OCI-LY7 (cell line): Measurements from ENCODE around the gene TPRKB. TPM values are rescaled to one million over a fixed set of nuclear protein-coding genes. Genes with fewer than 3 reads are reported as not detected.

Experiments used
- BruUV-seq: library from RNA; stranded (reverse); fragments of 400-500 nt; replicated peaks from 2 replicates; lab custom pipeline; 2021; lab: Mats Ljungman, UMichigan
- CTCF ChIA-PET: fragments of 300-600 bp; sonication (Branson Sonifier 250); formaldehyde crosslinking; loops from one replicate; lab custom pipeline; 2022; ENCODE audit warnings: antibody characterized with exemption; ENCODE audit not compliant: unreplicated experiment; lab: Charles Lee
- POLR2A ChIA-PET: fragments of 300-600 bp; sonication (Branson Sonifier 250); formaldehyde crosslinking; loops from one replicate; lab custom pipeline; 2022; ENCODE audit warnings: antibody characterized with exemption; lab: Charles Lee
- DNase-seq: peaks from one replicate; pipeline ENCODE4 v3.0.0-alpha.2; 2015; ENCODE audit warnings: low spot score
- H2AFZ ChIP-seq: fragments of 200-600 bp; sonication (generic), shearing (Covaris generic); 2 replicates; pipeline ENCODE4 v1.6.1; 2014; ENCODE audit warnings: mild to moderate bottlenecking, antibody characterized with exemption, low read length, moderate library complexity
- H3K27ac ChIP-seq: fragments of 200-600 bp; sonication (generic); 2 replicates; pipeline ENCODE4 v1.5.1; 2014; ENCODE audit warnings: mixed run types, low read depth, mild to moderate bottlenecking, moderate library complexity, low read length, inconsistent platforms; ENCODE audit not compliant: poor library complexity, severe bottlenecking
- H3K36me3 ChIP-seq: fragments of 200-600 bp; sonication (generic); 2 replicates; pipeline ENCODE4 v1.6.1; 2014; ENCODE audit warnings: mild to moderate bottlenecking, antibody characterized with exemption, low read length, moderate library complexity, mixed read lengths; ENCODE audit not compliant: insufficient read depth
- H3K4me1 ChIP-seq: fragments of 200-600 bp; sonication (generic); 2 replicates; pipeline ENCODE4 v1.5.1; 2014; ENCODE audit warnings: mild to moderate bottlenecking, low read length; ENCODE audit not compliant: insufficient read depth, poor library complexity, severe bottlenecking
- H3K4me2 ChIP-seq: fragments of 200-600 bp; sonication (generic); 2 replicates; pipeline ENCODE4 v1.6.1; 2014; ENCODE audit warnings: mild to moderate bottlenecking, low read length
- H3K4me3 ChIP-seq: fragments of 200-600 bp; sonication (generic); 2 replicates; pipeline ENCODE4 v1.5.1; 2014; ENCODE audit warnings: mild to moderate bottlenecking, low read depth, low read length; ENCODE audit not compliant: poor library complexity, severe bottlenecking
- H3K79me2 ChIP-seq: fragments of 200-600 bp; sonication (generic); 2 replicates; pipeline ENCODE4 v1.6.1; 2016; ENCODE audit warnings: low read depth, mild to moderate bottlenecking, low read length, moderate library complexity, mixed read lengths; ENCODE audit not compliant: insufficient read depth
- H3K9me2 ChIP-seq: fragments of 200-600 bp; sonication (generic); 2 replicates; pipeline ENCODE4 v1.6.1; 2016; ENCODE audit warnings: mild to moderate bottlenecking, low read length, mixed read lengths; ENCODE audit not compliant: insufficient read depth
- H3K9me3 ChIP-seq: fragments of 200-600 bp; sonication (generic); 2 replicates; pipeline ENCODE4 v1.6.1; 2014; ENCODE audit warnings: mild to moderate bottlenecking, mixed run types, low read length, mixed read lengths
- H4K20me1 ChIP-seq: fragments of 200-600 bp; sonication (generic); 2 replicates; pipeline ENCODE4 v1.6.1; 2014; ENCODE audit warnings: mild to moderate bottlenecking, antibody characterized with exemption, low read length, moderate library complexity, mixed read lengths; ENCODE audit not compliant: insufficient read depth
- CTCF ChIP-seq: fragments of 200-600 bp; sonication (generic); conservative IDR thresholded peaks from 2 replicates; pipeline ENCODE4 v1.5.1; 2014; ENCODE audit warnings: mild to moderate bottlenecking, antibody characterized with exemption, low read length, moderate library complexity, mixed read lengths
- EZH2phosphoT487 ChIP-seq: fragments of 200-600 bp; sonication (generic); IDR thresholded peaks from 2 replicates; pipeline ENCODE4 v1.6.1; 2018; ENCODE audit warnings: low read depth, borderline replicate concordance, mild to moderate bottlenecking, mixed run types, antibody characterized with exemption, low read length, moderate library complexity, mixed read lengths
- intact Hi-C: fragments of 100-400 bp; cut with micrococcal nuclease; formaldehyde crosslinking; loops from one replicate; pipeline ENCODE4 v1.10.0; 2022; ENCODE audit not compliant: unreplicated experiment
- total RNA-seq, 2 experiments: library from RNA; depleted of rRNA in 1 of 2; stranded (reverse); fragments of >200 nt in 1 of 2; shearing (Covaris generic) in 1 of 2; gene quantifications; 2 replicates each; pipeline ENCODE4 v1.2.3, GENCODE V29; 2014 to 2022

Gene TPRKB
- total RNA-seq, 2 experiments from 2014 or later, result 29.3 to 51.4 TPM

- ChIA-PET POLR2A (no interaction called here), CTCF (no interaction called here)
- H3K79me2 ChIP-seq, result no peaks in the 10 kb centered on the region
- intact Hi-C loops, result no loop called here
- TF ChIP-seq CTCF (no peak), EZH2phosphoT487 (no peak)
- H3K4me1 ChIP-seq, result no peaks in the 10 kb centered on the region
- H3K4me2 ChIP-seq, result no peak overlapping the region
- no peak overlapping the region for H3K27ac ChIP-seq
- no peaks in the 10 kb centered on the region for H4K20me1 ChIP-seq
- no peak for DNase-seq
- no peak overlapping the region for H3K4me3 ChIP-seq
- H3K36me3 ChIP-seq, result no peaks in the 10 kb centered on the region
- H3K9me3 ChIP-seq, result no peaks in the 10 kb centered on the region
- no peak overlapping the region for H2AFZ ChIP-seq
- no peaks in the 10 kb centered on the region for H3K9me2 ChIP-seq
- BruUV-seq, result no TSS peak
Measured at GRCh38 chr2:73708527-73708926, 28.6 kb downstream of the TPRKB start.

GRCh38 chr2:73707636-73708035 is 29.5 kb downstream of the TPRKB start:
- CTCF ChIA-PET, result no interaction called here
- H3K4me1 ChIP-seq, result no peaks in the 10 kb centered on the region
- H3K36me3 ChIP-seq, result no peaks in the 10 kb centered on the region
- H2AFZ ChIP-seq, result no peak overlapping the region
- intact Hi-C loops, result no loop called here
- H3K4me3 ChIP-seq, result no peak overlapping the region
- H3K79me2 ChIP-seq, result no peaks in the 10 kb centered on the region
- H3K27ac ChIP-seq, result no peak overlapping the region
- H3K9me3 ChIP-seq, result no peaks in the 10 kb centered on the region
- no peaks in the 10 kb centered on the region for H4K20me1 ChIP-seq
- TF ChIP-seq CTCF (no peak), EZH2phosphoT487 (no peak)
- POLR2A ChIA-PET, result no interaction called here
- H3K9me2 ChIP-seq, result no peaks in the 10 kb centered on the region
- DNase-seq, result no peak
- no TSS peak for BruUV-seq
- H3K4me2 ChIP-seq, result no peak overlapping the region

GRCh38 chr2:73707058-73707457 is 30.1 kb downstream of the TPRKB start:
- Histone ChIP-seq H4K20me1 (no peaks in the 10 kb centered on the region), H3K27ac (no peak overlapping the region), H2AFZ (no peak overlapping the region), H3K4me1 (no peaks in the 10 kb centered on the region), H3K36me3 (no peaks in the 10 kb centered on the region), H3K9me3 (no peaks in the 10 kb centered on the region), H3K4me3 (no peak overlapping the region), H3K9me2 (no peaks in the 10 kb centered on the region), H3K79me2 (no peaks in the 10 kb centered on the region), H3K4me2 (no peak overlapping the region)
- no TSS peak for BruUV-seq
- POLR2A ChIA-PET, result no interaction called here
- DNase-seq, result no peak
- CTCF ChIA-PET, result no interaction called here
- intact Hi-C loops, result no loop called here
- TF ChIP-seq CTCF, result no peak
- no peak for TF ChIP-seq EZH2phosphoT487
